WERI-Rb-1 (cell line): Measurements from ENCODE around the gene ROR2.

Experiments used
- DNase-seq: peaks from one replicate; pipeline ENCODE4 v3.0.0-alpha.2; 2020
- H3K27ac ChIP-seq: fragments of 250-450 bp; sonication (Bioruptor Pico); 2 replicates; pipeline ENCODE4 v1.5.1; 2020; ENCODE audit warnings: mild to moderate bottlenecking, moderate library complexity
- H3K27me3 ChIP-seq: fragments of 250-450 bp; sonication (Bioruptor Pico); 2 replicates; pipeline ENCODE4 v1.5.1; 2021; ENCODE audit warnings: mild to moderate bottlenecking, low read depth, moderate library complexity; ENCODE audit not compliant: insufficient read depth, severe bottlenecking
- H3K36me3 ChIP-seq: fragments of 250-450 bp; sonication (Bioruptor Pico); 2 replicates; pipeline ENCODE4 v1.5.1; 2020; ENCODE audit warnings: mild to moderate bottlenecking, moderate library complexity
- H3K4me3 ChIP-seq: 2 replicates; pipeline ENCODE4 v1.5.1; 2011; ENCODE audit warnings: low read depth, mild to moderate bottlenecking, control low read depth, low read length
- H3K9me3 ChIP-seq: fragments of 250-450 bp; sonication (Bioruptor Pico); 2 replicates; pipeline ENCODE4 v1.5.1; 2021; ENCODE audit warnings: mild to moderate bottlenecking, moderate library complexity; ENCODE audit not compliant: severe bottlenecking
- TF ChIP-seq, protein P1 (sequence below): IDR thresholded peaks from 2 replicates; pipeline ENCODE4 v1.5.1; 2011; ENCODE audit warnings: low read depth, mild to moderate bottlenecking, control low read depth, inconsistent platforms, low read length

ROR2 gene

DNA sequence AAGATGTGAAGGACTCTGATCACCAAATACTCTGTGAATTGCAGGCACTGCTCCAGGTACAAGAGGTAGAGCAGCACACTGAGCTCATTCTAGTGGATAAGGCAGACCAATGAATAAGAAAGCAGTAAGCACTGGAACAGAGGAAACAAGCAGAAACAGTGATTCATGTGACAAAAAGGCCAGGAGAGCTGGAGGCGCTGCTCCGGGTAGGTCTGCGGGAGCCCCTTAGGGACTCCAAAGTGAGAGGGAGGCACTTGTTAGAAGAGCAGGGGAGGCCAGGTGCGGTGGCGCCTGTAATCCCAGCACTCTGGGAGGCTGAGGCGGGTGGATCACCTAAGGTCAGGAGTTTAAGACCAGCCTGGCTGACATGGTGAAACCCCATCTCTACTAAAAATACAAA is 294.8 kb downstream of the ROR2 start:
- no peak overlapping the region; the same call in 1 of the 2 replicates for H3K27ac ChIP-seq
- no peaks in the 10 kb centered on the region for H3K36me3 ChIP-seq
- H3K4me3 ChIP-seq = no peak overlapping the region
- peak; percentile 72 for DNase-seq
- H3K27me3 ChIP-seq = no peaks in the 10 kb centered on the region
- TF ChIP-seq, protein P1, sequence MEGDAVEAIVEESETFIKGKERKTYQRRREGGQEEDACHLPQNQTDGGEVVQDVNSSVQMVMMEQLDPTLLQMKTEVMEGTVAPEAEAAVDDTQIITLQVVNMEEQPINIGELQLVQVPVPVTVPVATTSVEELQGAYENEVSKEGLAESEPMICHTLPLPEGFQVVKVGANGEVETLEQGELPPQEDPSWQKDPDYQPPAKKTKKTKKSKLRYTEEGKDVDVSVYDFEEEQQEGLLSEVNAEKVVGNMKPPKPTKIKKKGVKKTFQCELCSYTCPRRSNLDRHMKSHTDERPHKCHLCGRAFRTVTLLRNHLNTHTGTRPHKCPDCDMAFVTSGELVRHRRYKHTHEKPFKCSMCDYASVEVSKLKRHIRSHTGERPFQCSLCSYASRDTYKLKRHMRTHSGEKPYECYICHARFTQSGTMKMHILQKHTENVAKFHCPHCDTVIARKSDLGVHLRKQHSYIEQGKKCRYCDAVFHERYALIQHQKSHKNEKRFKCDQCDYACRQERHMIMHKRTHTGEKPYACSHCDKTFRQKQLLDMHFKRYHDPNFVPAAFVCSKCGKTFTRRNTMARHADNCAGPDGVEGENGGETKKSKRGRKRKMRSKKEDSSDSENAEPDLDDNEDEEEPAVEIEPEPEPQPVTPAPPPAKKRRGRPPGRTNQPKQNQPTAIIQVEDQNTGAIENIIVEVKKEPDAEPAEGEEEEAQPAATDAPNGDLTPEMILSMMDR = no peak
- H3K9me3 ChIP-seq = no peaks in the 10 kb centered on the region

DNA sequence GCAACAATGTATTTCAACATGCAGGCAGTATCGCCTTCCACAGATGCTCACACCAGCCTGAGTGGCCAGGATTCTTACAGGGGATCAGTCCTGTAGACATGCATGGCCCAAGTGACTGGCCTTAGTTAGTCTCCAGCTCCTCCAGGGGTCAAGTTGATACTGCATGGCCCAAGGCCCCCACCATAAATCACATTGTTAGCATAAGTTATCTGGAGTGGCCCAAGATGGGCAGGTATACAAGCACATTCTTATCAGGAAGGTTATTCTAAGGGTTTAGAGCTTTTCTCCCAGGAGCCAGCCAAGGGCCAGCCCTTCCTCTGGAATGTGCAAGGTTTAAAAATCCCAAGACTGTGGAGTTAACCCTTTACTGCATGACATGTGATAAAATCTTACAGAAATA is 295.5 kb downstream of the ROR2 start:
- Histone ChIP-seq H3K9me3 (no peaks in the 10 kb centered on the region), H3K4me3 (no peak overlapping the region), H3K27me3 (no peaks in the 10 kb centered on the region), H3K27ac (no peak overlapping the region), H3K36me3 (no peaks in the 10 kb centered on the region)
- TF ChIP-seq, protein P1 = no peak
- no peak for DNase-seq

DNA sequence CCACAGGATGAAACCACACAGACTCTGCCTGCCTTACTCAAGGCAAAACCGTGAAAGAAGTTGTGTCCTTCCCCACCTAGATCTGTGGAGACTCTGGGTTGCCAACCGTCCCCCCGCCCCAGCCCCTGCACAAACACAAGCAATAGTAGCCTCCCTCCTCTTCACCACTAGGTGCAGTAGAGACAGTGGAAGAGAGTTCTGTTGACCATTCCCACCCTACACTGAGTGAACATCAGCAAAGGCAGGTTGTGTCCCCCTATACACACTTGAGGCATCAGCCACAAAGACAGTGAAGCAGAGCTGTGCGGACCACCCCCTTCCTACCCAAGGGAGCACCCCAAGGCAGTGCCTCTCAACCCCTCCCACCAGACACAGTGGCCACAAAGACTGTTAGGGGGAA is 302.7 kb downstream of the ROR2 start:
- no peaks in the 10 kb centered on the region for H3K27me3 ChIP-seq
- no peaks in the 10 kb centered on the region for H3K9me3 ChIP-seq
- no peak overlapping the region for H3K27ac ChIP-seq
- H3K36me3 ChIP-seq = no peaks in the 10 kb centered on the region
- TF ChIP-seq, protein P1 = no peak
- no peak for DNase-seq
- no peak overlapping the region for H3K4me3 ChIP-seq

DNA sequence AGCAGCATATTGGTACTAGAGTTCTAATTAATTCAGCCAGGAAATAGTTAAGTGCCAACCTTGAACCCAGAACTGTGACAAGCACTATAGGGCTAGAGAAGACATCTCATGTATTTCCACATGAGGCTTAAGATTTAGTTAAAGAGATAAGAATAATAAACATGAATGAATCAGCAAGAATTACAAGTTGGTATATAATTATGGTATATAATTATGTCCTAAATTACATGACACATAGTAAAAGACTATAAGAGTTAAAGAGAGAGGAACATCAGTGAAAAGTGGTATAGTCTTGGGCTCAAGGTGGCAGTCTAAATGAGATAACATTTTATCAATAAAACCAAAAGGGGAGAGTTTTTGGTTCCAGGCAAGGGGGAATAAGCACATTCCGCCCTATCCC is 303.3 kb downstream of the ROR2 start:
- no peak overlapping the region for H3K4me3 ChIP-seq
- no peak overlapping the region for H3K27ac ChIP-seq
- H3K36me3 ChIP-seq = no peaks in the 10 kb centered on the region
- no peaks in the 10 kb centered on the region for H3K9me3 ChIP-seq
- TF ChIP-seq, protein P1 = no peak
- DNase-seq = no peak
- H3K27me3 ChIP-seq = no peaks in the 10 kb centered on the region

DNA sequence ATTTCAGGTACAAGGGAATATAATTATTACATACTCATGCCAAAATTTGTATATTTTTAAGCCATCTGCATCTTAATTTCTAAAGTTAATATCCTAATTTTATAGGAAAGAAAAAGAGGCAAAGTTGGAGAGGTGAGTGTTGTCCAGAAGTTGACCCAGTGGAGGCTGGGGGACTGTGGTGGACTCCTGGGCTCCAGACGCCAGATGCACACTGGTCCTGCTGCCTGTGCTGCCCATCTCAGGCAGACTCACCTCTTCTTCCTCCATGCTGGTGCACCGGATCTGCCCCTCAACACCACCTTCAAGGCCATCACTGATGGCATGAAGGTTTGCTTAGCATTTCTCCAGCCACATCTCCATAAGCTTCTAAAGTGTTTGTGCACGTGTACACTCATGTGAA is 305.6 kb downstream of the ROR2 start:
- H3K27me3 ChIP-seq = no peaks in the 10 kb centered on the region
- DNase-seq = no peak
- TF ChIP-seq, protein P1 = no peak

DNA sequence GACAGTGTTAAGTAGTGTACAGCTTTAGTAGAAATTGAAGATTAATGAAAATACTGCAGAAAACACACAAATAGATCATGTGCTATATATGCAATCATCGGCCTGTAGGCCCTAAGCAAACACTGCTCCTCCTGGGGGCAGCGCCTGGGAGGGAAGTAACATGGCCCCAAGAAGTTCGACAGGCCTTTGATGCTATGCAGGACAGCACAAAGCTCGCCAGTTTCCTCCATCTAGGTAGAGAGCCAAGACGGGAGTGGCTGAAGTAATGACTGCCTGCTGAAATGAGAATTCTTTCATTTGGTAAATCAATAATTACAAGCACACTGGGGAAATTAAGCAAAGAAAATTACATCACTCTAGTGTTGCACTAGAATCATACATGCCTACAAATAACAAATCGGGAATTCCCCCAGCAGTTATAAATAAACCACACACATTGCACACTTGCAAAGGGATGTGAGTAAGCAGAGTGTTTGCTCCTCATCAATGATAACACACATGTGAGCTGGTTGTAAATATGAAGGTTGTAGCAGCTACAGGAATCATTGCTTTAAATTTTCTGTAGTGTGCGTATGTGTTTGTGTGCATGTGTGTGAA is 306.4 kb downstream of the ROR2 start:
- Histone ChIP-seq H3K9me3 (no peaks in the 10 kb centered on the region), H3K4me3 (no peak overlapping the region), H3K36me3 (no peaks in the 10 kb centered on the region), H3K27ac (no peak overlapping the region), H3K27me3 (no peaks in the 10 kb centered on the region)
- TF ChIP-seq, protein P1 = no peak
- DNase-seq = no peak

More for the DNA sequence above, 305.6 kb downstream of the ROR2 start:
- Histone ChIP-seq H3K4me3 (no peak overlapping the region), H3K36me3 (no peaks in the 10 kb centered on the region), H3K9me3 (no peaks in the 10 kb centered on the region), H3K27ac (no peak overlapping the region)
